SK-N-SH treated with all-trans-retinoic acid at 6 μM for 48 hours (cell line): ENCODE data around the gene HS6ST3.
"Not testable (repeated sequence)": the region's sequence is repeated elsewhere in the genome, so short reads cannot be mapped to it uniquely, and the experiment has no call there.

Source experiments
- ATAC-seq: fragments of 200-7000 bp; cut with Tn5 transposase; 3 replicates; pipeline ENCODE4 v1.9.1; 2020; ENCODE audit warnings: mild to moderate bottlenecking, moderate library complexity
- ARNTL ChIP-seq: fragments of 450-650 bp; formaldehyde crosslinking; IDR thresholded peaks from 2 replicates; pipeline ENCODE4 v1.5.0; 2020; ENCODE audit warnings: low read depth, mild to moderate bottlenecking, moderate library complexity, borderline replicate concordance
- BACH2 ChIP-seq: fragments of 250-450 bp; sonication (Bioruptor Pico); IDR thresholded peaks from 2 replicates; pipeline ENCODE4 v1.9.0; 2021; ENCODE audit warnings: mild to moderate bottlenecking, borderline replicate concordance
- CREB5 ChIP-seq: fragments of 250-450 bp; sonication (Bioruptor Pico); IDR thresholded peaks from 2 replicates; pipeline ENCODE4 v1.5.1; 2020; ENCODE audit warnings: low read depth, mild to moderate bottlenecking, moderate library complexity
- CSDC2 ChIP-seq: fragments of 250-450 bp; sonication (Bioruptor Pico); IDR thresholded peaks from 2 replicates; pipeline ENCODE4 v1.5.0; 2020; ENCODE audit warnings: mild to moderate bottlenecking, moderate library complexity
- CSRNP3 ChIP-seq: fragments of 250-450 bp; sonication (Bioruptor Pico); IDR thresholded peaks from 2 replicates; pipeline ENCODE4 v1.5.1; 2021; ENCODE audit warnings: mild to moderate bottlenecking, moderate library complexity
- ESRRG ChIP-seq: fragments of 250-450 bp; sonication (Bioruptor Pico); IDR thresholded peaks from 2 replicates; pipeline ENCODE4 v1.6.1; 2021; ENCODE audit warnings: mild to moderate bottlenecking
- GLIS3 ChIP-seq: fragments of 250-450 bp; sonication (Bioruptor Pico); IDR thresholded peaks from 2 replicates; pipeline ENCODE4 v1.5.0; 2020; ENCODE audit warnings: mild to moderate bottlenecking, moderate library complexity
- ISL1 ChIP-seq: fragments of 250-450 bp; sonication (Bioruptor Pico); IDR thresholded peaks from 2 replicates; pipeline ENCODE4 v2.1.2; 2022; ENCODE audit warnings: mild to moderate bottlenecking, moderate library complexity
- OSR1 ChIP-seq: fragments of 250-450 bp; sonication (Bioruptor Pico); IDR thresholded peaks from 2 replicates; pipeline ENCODE4 v1.8.0; 2022; ENCODE audit warnings: moderate library complexity, mild to moderate bottlenecking, inconsistent platforms
- PPARA ChIP-seq: fragments of 250-450 bp; sonication (Bioruptor Pico); IDR thresholded peaks from 2 replicates; pipeline ENCODE4 v1.5.0; 2020; ENCODE audit warnings: mild to moderate bottlenecking, borderline replicate concordance
- RARB ChIP-seq: fragments of 250-450 bp; sonication (Bioruptor Pico); IDR thresholded peaks from 2 replicates; pipeline ENCODE4 v1.8.0; 2021; ENCODE audit warnings: mild to moderate bottlenecking, moderate library complexity
- SNAI2 ChIP-seq: fragments of 250-450 bp; sonication (Bioruptor Pico); IDR thresholded peaks from 2 replicates; pipeline ENCODE4 v1.5.0; 2020; ENCODE audit warnings: mild to moderate bottlenecking, moderate library complexity
- TOX ChIP-seq: fragments of 250-450 bp; sonication (Bioruptor Pico); IDR thresholded peaks from 2 replicates; pipeline ENCODE4 v1.8.0; 2021; ENCODE audit warnings: mild to moderate bottlenecking, moderate library complexity, borderline replicate concordance
- TSHZ2 ChIP-seq: fragments of 250-450 bp; sonication (Bioruptor Pico); IDR thresholded peaks from 2 replicates; pipeline ENCODE4 v1.5.0; 2020; ENCODE audit warnings: mild to moderate bottlenecking, moderate library complexity
- ZC3H10 ChIP-seq: fragments of 250-450 bp; sonication (Bioruptor Pico); IDR thresholded peaks from 2 replicates; pipeline ENCODE4 v1.5.1; 2021; ENCODE audit warnings: mild to moderate bottlenecking, moderate library complexity
- ZFP3 ChIP-seq: fragments of 250-450 bp; sonication (Bioruptor Pico); IDR thresholded peaks from 2 replicates; pipeline ENCODE4 v1.5.0; 2020; ENCODE audit warnings: mild to moderate bottlenecking, moderate library complexity
- ZFP30 ChIP-seq: fragments of 450-650 bp; formaldehyde crosslinking; IDR thresholded peaks from 2 replicates; pipeline ENCODE4 v1.5.0; 2022; ENCODE audit warnings: mild to moderate bottlenecking, moderate library complexity
- ZNF565 ChIP-seq: fragments of 450-650 bp; formaldehyde crosslinking; conservative IDR thresholded peaks from 2 replicates; pipeline ENCODE4 v1.5.0; 2020; ENCODE audit warnings: low read depth, mild to moderate bottlenecking, moderate library complexity
- ZNF70 ChIP-seq: fragments of 450-650 bp; formaldehyde crosslinking; IDR thresholded peaks from 2 replicates; pipeline ENCODE4 v1.5.0; 2020; ENCODE audit warnings: mild to moderate bottlenecking, moderate library complexity
- ZNF8 ChIP-seq: fragments of 450-650 bp; formaldehyde crosslinking; IDR thresholded peaks from 2 replicates; pipeline ENCODE4 v1.5.0; 2020; ENCODE audit warnings: mild to moderate bottlenecking, moderate library complexity
- TF ChIP-seq, protein P1 (sequence below): fragments of 250-450 bp; sonication (Bioruptor Pico); IDR thresholded peaks from 2 replicates; pipeline ENCODE4 v1.8.0; 2021; ENCODE audit warnings: low read depth, mild to moderate bottlenecking, moderate library complexity, borderline replicate concordance
- TF ChIP-seq, protein P2 (sequence below): fragments of 250-450 bp; sonication (Bioruptor Pico); IDR thresholded peaks from 2 replicates; pipeline ENCODE4 v1.8.0; 2020; ENCODE audit warnings: mild to moderate bottlenecking, moderate library complexity, borderline replicate concordance

HS6ST3 gene

DNA sequence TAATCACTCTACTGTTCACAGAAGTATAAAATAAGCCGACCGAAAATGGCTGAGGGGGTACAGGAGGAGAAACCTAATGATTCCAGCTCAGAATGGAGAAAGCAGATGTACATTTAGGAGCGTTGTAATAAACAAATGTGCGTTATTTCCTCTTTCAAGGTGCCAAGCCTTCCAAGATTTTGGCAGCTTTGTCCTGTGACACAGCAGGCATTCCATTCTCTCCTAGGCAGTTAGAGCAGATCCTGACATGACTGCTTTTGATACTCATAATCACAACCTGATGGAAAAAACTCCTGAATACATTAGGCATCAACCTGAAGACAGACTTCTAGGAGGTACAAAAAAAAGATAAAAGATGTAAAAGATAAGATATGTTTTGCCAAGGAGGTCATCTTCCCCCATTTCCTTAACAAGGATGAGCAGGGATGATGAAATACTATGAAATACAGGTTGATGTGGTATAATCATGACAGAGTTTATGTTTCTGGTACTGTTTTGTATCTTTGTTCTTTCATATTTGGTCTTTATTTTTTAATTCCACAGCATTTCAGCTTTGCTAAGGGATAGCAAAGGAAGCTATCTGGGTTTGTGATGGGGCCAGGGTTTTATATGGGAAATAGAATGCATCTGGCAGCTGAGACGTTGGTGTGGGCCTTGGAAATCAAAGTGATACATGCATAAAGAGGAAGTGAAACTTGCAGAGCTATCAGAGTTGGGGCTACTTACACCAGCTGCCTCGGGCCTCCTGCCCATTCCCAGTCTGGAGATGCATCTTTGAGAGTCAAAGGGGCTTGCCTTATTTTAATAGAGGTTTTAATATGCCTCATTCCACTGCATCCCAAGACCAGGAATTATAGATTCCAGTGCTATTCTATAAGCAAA lies 681.8 kb downstream of the HS6ST3 start:
- TF ChIP-seq PPARA (CRISPR knock-in tag): no peak
- no peak for TF ChIP-seq ESRRG (CRISPR knock-in tag)
- no peak for TF ChIP-seq CREB5 (CRISPR knock-in tag)
- no peak for TF ChIP-seq ZFP30
- TF ChIP-seq ZFP3: no peak
- no peak for TF ChIP-seq ZNF8
- no peak for TF ChIP-seq TSHZ2 (CRISPR knock-in tag)
- no peak for TF ChIP-seq RARB (CRISPR knock-in tag)
- TF ChIP-seq OSR1 (CRISPR knock-in tag): no peak
- no peak for TF ChIP-seq CSDC2 (CRISPR knock-in tag)
- TF ChIP-seq BACH2 (CRISPR knock-in tag): no peak
- TF ChIP-seq, protein P1, sequence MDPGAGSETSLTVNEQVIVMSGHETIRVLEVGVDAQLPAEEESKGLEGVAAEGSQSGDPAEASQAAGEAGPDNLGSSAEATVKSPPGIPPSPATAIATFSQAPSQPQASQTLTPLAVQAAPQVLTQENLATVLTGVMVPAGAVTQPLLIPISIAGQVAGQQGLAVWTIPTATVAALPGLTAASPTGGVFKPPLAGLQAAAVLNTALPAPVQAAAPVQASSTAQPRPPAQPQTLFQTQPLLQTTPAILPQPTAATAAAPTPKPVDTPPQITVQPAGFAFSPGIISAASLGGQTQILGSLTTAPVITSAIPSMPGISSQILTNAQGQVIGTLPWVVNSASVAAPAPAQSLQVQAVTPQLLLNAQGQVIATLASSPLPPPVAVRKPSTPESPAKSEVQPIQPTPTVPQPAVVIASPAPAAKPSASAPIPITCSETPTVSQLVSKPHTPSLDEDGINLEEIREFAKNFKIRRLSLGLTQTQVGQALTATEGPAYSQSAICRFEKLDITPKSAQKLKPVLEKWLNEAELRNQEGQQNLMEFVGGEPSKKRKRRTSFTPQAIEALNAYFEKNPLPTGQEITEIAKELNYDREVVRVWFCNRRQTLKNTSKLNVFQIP: no peak
- no peak for TF ChIP-seq ZC3H10
- TF ChIP-seq SNAI2: no peak
- TF ChIP-seq TOX (CRISPR knock-in tag): no peak
- no peak for TF ChIP-seq GLIS3 (CRISPR knock-in tag)
- no peak for TF ChIP-seq CSRNP3 (CRISPR knock-in tag)
- no peak for ATAC-seq

DNA sequence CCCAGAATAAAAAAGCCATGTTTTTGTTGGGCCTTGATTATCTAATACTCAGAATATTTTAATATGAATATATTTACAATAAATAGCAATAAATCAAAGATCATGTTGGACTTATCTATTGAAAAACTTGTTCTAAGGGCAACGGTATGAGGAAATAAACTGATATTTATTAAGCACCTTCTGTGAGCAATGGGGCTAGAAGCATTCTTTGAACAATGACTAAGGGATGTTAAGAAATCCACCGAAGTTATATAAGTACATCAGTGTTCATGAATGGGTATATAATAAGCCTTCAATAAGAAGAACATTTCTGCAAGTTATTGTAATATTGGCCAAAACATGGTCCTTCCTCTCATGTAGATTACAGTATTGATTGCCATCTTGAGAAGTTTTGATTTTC lies 682.5 kb downstream of the HS6ST3 start:
- no peak for ATAC-seq

GRCh38 chr13:96778302-96778701 lies 688.4 kb downstream of the HS6ST3 start:
- not testable (repeated sequence) for ATAC-seq

More for the DNA sequence above, 682.5 kb downstream of the HS6ST3 start:
- TF ChIP-seq CSDC2 (CRISPR knock-in tag): no peak
- TF ChIP-seq ISL1 (CRISPR knock-in tag): no peak
- no peak for TF ChIP-seq ZFP30
- no peak for TF ChIP-seq ARNTL (CRISPR knock-in tag)
- TF ChIP-seq GLIS3 (CRISPR knock-in tag): no peak
- TF ChIP-seq ZNF565 (CRISPR knock-in tag): no peak

- ATAC-seq: no peak
- TF ChIP-seq BACH2 (CRISPR knock-in tag) (no peak), SNAI2 (no peak), ZNF565 (CRISPR knock-in tag) (no peak), PPARA (CRISPR knock-in tag) (no peak), TOX (CRISPR knock-in tag) (no peak), GLIS3 (CRISPR knock-in tag) (no peak), ZC3H10 (no peak), ZFP30 (no peak), CSDC2 (CRISPR knock-in tag) (no peak), ISL1 (CRISPR knock-in tag) (no peak), ZNF8 (no peak), ZNF70 (CRISPR knock-in tag) (no peak), CSRNP3 (CRISPR knock-in tag) (no peak)
- TF ChIP-seq, protein P1: no peak
- TF ChIP-seq, protein P2, sequence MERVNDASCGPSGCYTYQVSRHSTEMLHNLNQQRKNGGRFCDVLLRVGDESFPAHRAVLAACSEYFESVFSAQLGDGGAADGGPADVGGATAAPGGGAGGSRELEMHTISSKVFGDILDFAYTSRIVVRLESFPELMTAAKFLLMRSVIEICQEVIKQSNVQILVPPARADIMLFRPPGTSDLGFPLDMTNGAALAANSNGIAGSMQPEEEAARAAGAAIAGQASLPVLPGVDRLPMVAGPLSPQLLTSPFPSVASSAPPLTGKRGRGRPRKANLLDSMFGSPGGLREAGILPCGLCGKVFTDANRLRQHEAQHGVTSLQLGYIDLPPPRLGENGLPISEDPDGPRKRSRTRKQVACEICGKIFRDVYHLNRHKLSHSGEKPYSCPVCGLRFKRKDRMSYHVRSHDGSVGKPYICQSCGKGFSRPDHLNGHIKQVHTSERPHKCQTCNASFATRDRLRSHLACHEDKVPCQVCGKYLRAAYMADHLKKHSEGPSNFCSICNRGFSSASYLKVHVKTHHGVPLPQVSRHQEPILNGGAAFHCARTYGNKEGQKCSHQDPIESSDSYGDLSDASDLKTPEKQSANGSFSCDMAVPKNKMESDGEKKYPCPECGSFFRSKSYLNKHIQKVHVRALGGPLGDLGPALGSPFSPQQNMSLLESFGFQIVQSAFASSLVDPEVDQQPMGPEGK (CRISPR knock-in tag): no peak
Measured at GRCh38 chr13:96779691-96780090, 689.8 kb downstream of the HS6ST3 start.
